Measurements from ENCODE around the gene PHYKPL. TPM values are rescaled to one million over a fixed set of nuclear protein-coding genes. Genes with fewer than 3 reads are reported as not detected.

The PHYKPL gene
- total and polyA plus RNA-seq, 2 donors (not counting 3 experiments of a cell fraction or from before 2014, with no cell fraction given), result 71.7 to 81.7 TPM

DNA sequence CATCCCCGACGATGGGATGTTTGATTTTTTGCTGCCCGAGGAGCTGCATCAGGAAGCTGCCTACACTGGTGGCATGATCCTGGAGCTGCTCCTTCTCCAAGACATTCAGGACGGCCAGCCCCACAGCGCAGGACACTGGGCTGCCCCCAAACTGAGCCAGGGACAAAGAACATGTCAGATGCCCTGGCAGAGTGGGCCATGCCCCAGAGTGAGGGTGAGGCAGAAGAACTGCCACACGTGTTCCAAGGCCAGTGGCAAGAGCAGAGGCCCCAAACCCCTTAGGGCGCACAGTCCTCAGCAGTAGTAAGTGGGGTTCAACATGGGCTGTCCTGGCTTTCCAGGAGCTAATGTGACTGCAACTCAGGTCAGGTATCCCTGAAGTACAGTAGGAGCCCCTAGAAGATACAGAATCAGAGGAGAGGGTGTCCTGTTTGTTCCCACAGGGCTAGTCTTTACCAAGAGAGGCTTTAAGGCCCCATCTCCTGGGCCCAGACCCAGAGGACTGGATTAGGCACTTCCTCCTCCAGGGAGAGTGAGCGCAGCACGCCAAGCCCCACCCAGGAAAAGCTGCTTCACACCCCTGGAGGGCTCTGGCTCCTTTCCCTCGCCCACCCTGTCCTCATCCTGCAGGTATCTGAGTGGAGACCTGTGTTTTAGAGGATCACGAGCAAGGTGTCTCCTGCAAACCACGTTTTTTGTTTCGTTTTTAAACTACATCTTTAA lies 17.2 kb downstream of the PHYKPL start:
- no peak overlapping the region for H3K4me2 ChIP-seq (ENCODE audit: insufficient read depth, low read length)
- TF ChIP-seq JUN (IDR thresholded peaks at IDR 0.05; ENCODE audit: borderline replicate concordance, insufficient read depth, insufficient read length, low read depth) (no peak), GATA2 (IDR thresholded peaks at IDR 0.05; ENCODE audit: insufficient read depth, insufficient read length, low read depth, low read length) (no peak), MYC (IDR thresholded peaks at IDR 0.05; ENCODE audit: low read depth, low read length) (no peak)
- intact Hi-C loops (cut with micrococcal nuclease), result no loop called here
- H3K27me3 ChIP-seq (ENCODE audit: control insufficient read depth in 2 of 2, insufficient read depth in 2 of 2, low read length in 2 of 2), result no peaks in the 10 kb centered on the region
- FAIRE-seq, result no peak
- CTCF ChIA-PET, result interaction anchor here (1.7 kb wide), 1 partner anchor 20 kb away, joined by 6 read pairs; no protein-coding TSS in a partner anchor
- no peaks in the 10 kb centered on the region for H3K9me3 ChIP-seq (replicated peaks; ENCODE audit: control insufficient read depth, insufficient read depth, low read length)
- no peak overlapping the region for H2AFZ ChIP-seq (ENCODE audit: low read depth, low read length)
- BruUV-seq (replicated peaks), result no TSS peak
- H3K4me1 ChIP-seq (ENCODE audit: control insufficient read depth, extremely low read depth, insufficient read depth, low read length), result no peaks in the 10 kb centered on the region
- DNase-seq (ENCODE audit: low read depth, low spot score), result no peak
- no peaks in the 10 kb centered on the region for H3K79me2 ChIP-seq (ENCODE audit: control insufficient read depth, insufficient read depth, low read length)
- H3K9ac ChIP-seq (replicated peaks; ENCODE audit: extremely low read depth, insufficient read depth, low read length), result no peak overlapping the region
- no peaks in the 10 kb centered on the region for H3K9me1 ChIP-seq (replicated peaks; ENCODE audit: control insufficient read depth, extremely low read depth, insufficient read depth, low read length)
- no peaks in the 10 kb centered on the region for H4K20me1 ChIP-seq (replicated peaks; ENCODE audit: control insufficient read depth, extremely low read depth, insufficient read depth, low read length)
- POLR2A ChIA-PET, result interaction anchor here (1.6 to 3.0 kb wide), 2 partner anchors 11 kb away, joined by 6 to 13 read pairs; partner anchors contain the start of gene HNRNPAB
- peaks cover 21 to 47% of the 10 kb centered on the region in 2 experiments for H3K36me3 ChIP-seq (ENCODE audit: control insufficient read depth in 2 of 2, extremely low read depth in 1 of 2, insufficient read depth in 2 of 2, low read length in 2 of 2)
- dilution Hi-C loops (cut with MboI; ENCODE audit: extremely low pct_ligation_motif_present, low sequenced_read_pairs), result no loop called here
- no peak overlapping the region for H3K4me3 ChIP-seq (replicated peaks in 1 of 3; ENCODE audit: insufficient read depth in 1 of 3, low read depth in 1 of 3, low read length in 3 of 3)
- H3K27ac ChIP-seq (ENCODE audit: insufficient read depth, low read depth, low read length), result no peak overlapping the region

DNA sequence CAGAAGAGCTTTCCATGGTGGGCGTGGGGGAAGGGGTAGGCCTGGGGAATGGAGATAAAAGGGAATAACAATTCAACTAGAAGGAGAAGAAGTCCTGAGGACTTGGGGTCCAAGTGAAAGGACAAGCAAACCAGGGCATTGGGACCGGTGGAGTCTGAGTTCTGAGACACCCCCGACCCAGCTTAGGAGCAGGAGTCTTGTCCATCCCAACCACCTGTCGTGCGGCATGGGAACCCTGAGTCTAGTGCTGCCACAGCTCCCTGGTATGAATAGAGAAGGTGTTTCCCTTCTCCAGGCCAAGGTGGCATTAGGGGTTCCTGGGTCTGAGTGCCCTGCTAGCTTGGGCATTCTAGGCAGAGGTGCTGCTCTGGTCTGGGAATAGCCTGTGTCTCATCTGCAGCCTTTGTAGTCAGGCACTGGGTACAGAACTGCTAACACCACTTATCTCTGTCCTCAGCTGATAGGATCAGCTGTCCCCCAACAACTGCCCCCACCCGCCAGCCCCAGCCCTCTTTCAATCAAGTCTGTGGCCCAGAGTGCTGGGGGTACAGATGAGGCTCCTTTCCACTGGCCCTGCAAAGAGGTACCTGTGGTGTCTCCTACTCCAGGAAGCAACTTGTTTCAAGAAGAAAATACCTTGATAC lies 18.3 kb downstream of the PHYKPL start:
- Histone ChIP-seq H3K4me3 (replicated peaks in 1 of 3; ENCODE audit: insufficient read depth in 1 of 3, low read depth in 1 of 3, low read length in 3 of 3) (no peak overlapping the region), H3K4me2 (ENCODE audit: insufficient read depth, low read length) (no peak overlapping the region), H3K36me3 (ENCODE audit: control insufficient read depth in 2 of 2, extremely low read depth in 1 of 2, insufficient read depth in 2 of 2, low read length in 2 of 2) (peaks cover 25 to 57% of the 10 kb centered on the region in 2 experiments), H2AFZ (ENCODE audit: low read depth, low read length) (no peak overlapping the region), H4K20me1 (replicated peaks; ENCODE audit: control insufficient read depth, extremely low read depth, insufficient read depth, low read length) (no peaks in the 10 kb centered on the region), H3K9ac (replicated peaks; ENCODE audit: extremely low read depth, insufficient read depth, low read length) (no peak overlapping the region), H3K79me2 (ENCODE audit: control insufficient read depth, insufficient read depth, low read length) (peaks cover 4% of the 10 kb centered on the region), H3K4me1 (ENCODE audit: control insufficient read depth, extremely low read depth, insufficient read depth, low read length) (no peaks in the 10 kb centered on the region), H3K27me3 (ENCODE audit: control insufficient read depth in 2 of 2, insufficient read depth in 2 of 2, low read length in 2 of 2) (no peaks in the 10 kb centered on the region), H3K27ac (ENCODE audit: insufficient read depth, low read depth, low read length) (no peak overlapping the region), H3K9me1 (replicated peaks; ENCODE audit: control insufficient read depth, extremely low read depth, insufficient read depth, low read length) (no peaks in the 10 kb centered on the region), H3K9me3 (replicated peaks; ENCODE audit: control insufficient read depth, insufficient read depth, low read length) (no peaks in the 10 kb centered on the region)
- POLR2A ChIA-PET, result interaction anchor here (3.0 kb wide), 1 partner anchor 10 kb away, joined by 13 read pairs; the partner anchor contains the start of gene HNRNPAB
- dilution Hi-C loops (cut with MboI; ENCODE audit: extremely low pct_ligation_motif_present, low sequenced_read_pairs) (no loop called here), intact Hi-C loops (cut with micrococcal nuclease) (no loop called here)
- BruUV-seq (replicated peaks), result no TSS peak
- DNase-seq (ENCODE audit: low read depth, low spot score) (no peak), FAIRE-seq (no peak)
- CTCF ChIA-PET, result interaction anchor here (2.1 kb wide), 1 partner anchor 21 kb away, joined by 4 read pairs; no protein-coding TSS in a partner anchor
- TF ChIP-seq JUN (IDR thresholded peaks at IDR 0.05; ENCODE audit: borderline replicate concordance, insufficient read depth, insufficient read length, low read depth), result no peak
- TF ChIP-seq EZH2 (IDR thresholded peaks at IDR 0.05; ENCODE audit: borderline replicate concordance, low read depth, low read length, severe bottlenecking), result no peak
- no peak for TF ChIP-seq GATA2 (IDR thresholded peaks at IDR 0.05; ENCODE audit: insufficient read depth, insufficient read length, low read depth, low read length)
- TF ChIP-seq POLR2AphosphoS5 (IDR thresholded peaks at IDR 0.05; ENCODE audit: insufficient read depth, low read depth, low read length), result peak; percentile 37
- TF ChIP-seq, protein P1, sequence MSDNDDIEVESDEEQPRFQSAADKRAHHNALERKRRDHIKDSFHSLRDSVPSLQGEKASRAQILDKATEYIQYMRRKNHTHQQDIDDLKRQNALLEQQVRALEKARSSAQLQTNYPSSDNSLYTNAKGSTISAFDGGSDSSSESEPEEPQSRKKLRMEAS (IDR thresholded peaks at IDR 0.05; ENCODE audit: insufficient read depth, insufficient read length), result no peak
- TF ChIP-seq, protein P2, sequence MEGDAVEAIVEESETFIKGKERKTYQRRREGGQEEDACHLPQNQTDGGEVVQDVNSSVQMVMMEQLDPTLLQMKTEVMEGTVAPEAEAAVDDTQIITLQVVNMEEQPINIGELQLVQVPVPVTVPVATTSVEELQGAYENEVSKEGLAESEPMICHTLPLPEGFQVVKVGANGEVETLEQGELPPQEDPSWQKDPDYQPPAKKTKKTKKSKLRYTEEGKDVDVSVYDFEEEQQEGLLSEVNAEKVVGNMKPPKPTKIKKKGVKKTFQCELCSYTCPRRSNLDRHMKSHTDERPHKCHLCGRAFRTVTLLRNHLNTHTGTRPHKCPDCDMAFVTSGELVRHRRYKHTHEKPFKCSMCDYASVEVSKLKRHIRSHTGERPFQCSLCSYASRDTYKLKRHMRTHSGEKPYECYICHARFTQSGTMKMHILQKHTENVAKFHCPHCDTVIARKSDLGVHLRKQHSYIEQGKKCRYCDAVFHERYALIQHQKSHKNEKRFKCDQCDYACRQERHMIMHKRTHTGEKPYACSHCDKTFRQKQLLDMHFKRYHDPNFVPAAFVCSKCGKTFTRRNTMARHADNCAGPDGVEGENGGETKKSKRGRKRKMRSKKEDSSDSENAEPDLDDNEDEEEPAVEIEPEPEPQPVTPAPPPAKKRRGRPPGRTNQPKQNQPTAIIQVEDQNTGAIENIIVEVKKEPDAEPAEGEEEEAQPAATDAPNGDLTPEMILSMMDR (IDR thresholded peaks at IDR 0.05; ENCODE audit: extremely low read depth in 1 of 2, insufficient read depth in 1 of 2, low read depth in 1 of 2, low read length in 2 of 2), result no peak
- TF ChIP-seq MYC (IDR thresholded peaks at IDR 0.05; ENCODE audit: low read depth, low read length), result no peak
- peak; percentile 58 for TF ChIP-seq POLR2A (IDR thresholded peaks at IDR 0.05; ENCODE audit: low read depth, low read length)
- TF ChIP-seq FOS (IDR thresholded peaks at IDR 0.05; ENCODE audit: borderline replicate concordance, insufficient read depth, low read length), result no peak
